Esophagus muscularis mucosa (tissue), 3 donors: ENCODE data around the gene ZNF492.
"Not testable (repeated sequence)": the region's sequence is repeated elsewhere in the genome, so short reads cannot be mapped to it uniquely, and the experiment has no call there.

Experiments used
- POLR2A ChIP-seq: fragments of 450-650 bp; IDR thresholded peaks from one replicate; pipeline ENCODE4 v1.6.1; 2017; ENCODE audit warnings: antibody characterized with exemption, moderate library complexity, mild to moderate bottlenecking, low read depth
- POLR2AphosphoS5 ChIP-seq, 2 donors: sonication (generic); formaldehyde crosslinking; IDR thresholded peaks; one replicate each; pipeline ENCODE4 v1.6.1; 2017; ENCODE audit warnings: antibody characterized with exemption in 2 of 2
- TF ChIP-seq, protein P1 (sequence below), 3 experiments: fragments of 200-600 bp in 2 of 3; fragments of 450-650 bp in 1 of 3; sonication (generic) in 2 of 3; IDR thresholded peaks; one replicate each; pipeline ENCODE4 v1.5.1; 2017 to 2019; ENCODE audit warnings: antibody characterized with exemption in 3 of 3, mild to moderate bottlenecking in 2 of 3, moderate library complexity in 1 of 3

GRCh38 chr19:22633706-22634449 lies at the start of gene ZNF492:
- TF ChIP-seq, protein P1, sequence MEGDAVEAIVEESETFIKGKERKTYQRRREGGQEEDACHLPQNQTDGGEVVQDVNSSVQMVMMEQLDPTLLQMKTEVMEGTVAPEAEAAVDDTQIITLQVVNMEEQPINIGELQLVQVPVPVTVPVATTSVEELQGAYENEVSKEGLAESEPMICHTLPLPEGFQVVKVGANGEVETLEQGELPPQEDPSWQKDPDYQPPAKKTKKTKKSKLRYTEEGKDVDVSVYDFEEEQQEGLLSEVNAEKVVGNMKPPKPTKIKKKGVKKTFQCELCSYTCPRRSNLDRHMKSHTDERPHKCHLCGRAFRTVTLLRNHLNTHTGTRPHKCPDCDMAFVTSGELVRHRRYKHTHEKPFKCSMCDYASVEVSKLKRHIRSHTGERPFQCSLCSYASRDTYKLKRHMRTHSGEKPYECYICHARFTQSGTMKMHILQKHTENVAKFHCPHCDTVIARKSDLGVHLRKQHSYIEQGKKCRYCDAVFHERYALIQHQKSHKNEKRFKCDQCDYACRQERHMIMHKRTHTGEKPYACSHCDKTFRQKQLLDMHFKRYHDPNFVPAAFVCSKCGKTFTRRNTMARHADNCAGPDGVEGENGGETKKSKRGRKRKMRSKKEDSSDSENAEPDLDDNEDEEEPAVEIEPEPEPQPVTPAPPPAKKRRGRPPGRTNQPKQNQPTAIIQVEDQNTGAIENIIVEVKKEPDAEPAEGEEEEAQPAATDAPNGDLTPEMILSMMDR (IDR thresholded peaks at IDR 0.05), result peak in 1 of 3 experiments; percentile 10
- not testable (repeated sequence) for TF ChIP-seq POLR2A
- TF ChIP-seq POLR2AphosphoS5 (IDR thresholded peaks at IDR 0.05), result peak in 1 of 2 donors; percentile 39
